GM19324 (cell line): ENCODE measurements around the gene CCDC27.
"Not testable (repeated sequence)": the region's sequence is repeated elsewhere in the genome, so short reads cannot be mapped to it uniquely, and the experiment has no call there.

ENCODE experiments used
- ATAC-seq: cut with Tn5 transposase; IDR thresholded peaks from one replicate; pipeline ENCODE4 v1.9.1; 2021; ENCODE audit warnings: mild to moderate bottlenecking, moderate library complexity; ENCODE audit not compliant: unreplicated experiment, low FRiP score

CCDC27 gene

DNA sequence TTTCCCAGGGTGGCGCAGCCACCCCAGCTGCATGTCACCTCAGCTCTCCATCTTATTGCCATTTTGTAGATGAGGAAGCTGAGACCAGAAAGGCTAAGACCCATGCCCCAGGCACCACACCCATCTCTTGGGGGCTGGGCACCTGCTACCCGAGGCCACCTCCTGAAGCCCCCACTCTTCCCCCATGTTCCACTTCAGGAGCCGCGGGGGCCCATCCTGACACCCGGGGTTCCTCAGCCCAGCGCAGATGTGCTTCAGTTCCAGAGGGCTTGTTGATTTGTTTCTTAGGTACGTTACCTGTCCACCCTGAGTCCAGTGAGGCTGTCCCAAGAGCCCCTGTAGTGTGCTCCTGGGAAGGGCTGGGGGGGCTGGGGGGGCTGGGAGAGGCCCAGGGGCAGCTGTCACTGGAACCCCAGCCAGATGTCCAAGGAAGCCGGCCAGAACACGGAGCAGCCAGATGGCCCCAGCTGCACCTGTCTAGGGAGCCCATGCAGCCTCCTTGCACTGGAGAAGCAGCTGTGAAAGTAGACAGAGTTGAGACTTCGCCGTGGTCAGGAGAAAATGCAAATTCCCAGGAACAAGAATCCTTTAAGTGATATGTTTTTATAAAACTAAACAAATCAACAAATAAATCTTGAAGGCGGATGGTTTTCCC, 17.1 kb upstream of the CCDC27 start:
- ATAC-seq: no peak

DNA sequence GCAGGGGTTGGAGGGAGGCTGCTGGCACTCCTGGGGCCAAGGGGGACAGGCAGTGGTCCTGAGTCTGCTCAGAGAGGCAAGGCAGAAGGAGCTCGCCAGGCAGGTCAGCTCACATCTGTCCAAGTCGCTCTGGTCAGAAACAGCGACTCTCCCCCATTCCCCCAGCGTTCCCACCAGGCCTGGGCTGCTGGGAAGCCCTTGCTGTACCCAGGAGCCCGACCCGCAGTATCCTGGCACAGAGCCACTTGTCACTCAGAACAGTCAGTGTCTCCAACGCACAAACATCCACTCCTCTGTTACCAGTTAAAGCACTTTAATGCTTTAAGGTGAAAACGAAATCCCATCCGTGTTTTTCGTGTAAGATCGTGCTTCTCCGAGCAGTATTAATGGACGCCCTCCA, 16.6 kb upstream of the CCDC27 start:
- ATAC-seq: no peak

GRCh38 chr1:3736131-3736561, 16.1 kb upstream of the CCDC27 start:
- no peak for ATAC-seq

GRCh38 chr1:3736708-3737107, 15.5 kb upstream of the CCDC27 start:
- ATAC-seq: no peak

DNA sequence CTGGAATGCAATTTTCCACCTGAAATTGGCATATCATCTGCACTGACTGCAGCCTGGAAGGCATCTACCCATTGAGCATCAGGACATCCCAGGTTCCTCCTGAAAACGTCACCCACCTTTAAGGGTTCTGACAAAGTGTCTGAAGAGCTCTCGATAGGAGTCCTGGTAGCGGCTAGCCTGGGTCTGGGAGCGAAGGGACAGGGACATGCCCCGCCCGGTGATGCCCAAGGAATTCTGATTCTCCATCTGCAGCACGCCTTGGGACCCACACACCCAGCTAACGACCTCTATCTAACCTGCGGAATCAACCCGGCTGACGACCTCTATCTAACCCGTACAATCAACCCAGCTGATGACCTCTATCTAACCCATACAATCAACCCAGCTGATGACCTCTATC, 13.3 kb upstream of the CCDC27 start:
- no peak for ATAC-seq

GRCh38 chr1:3740042-3740441, 12.2 kb upstream of the CCDC27 start:
- no peak for ATAC-seq

DNA sequence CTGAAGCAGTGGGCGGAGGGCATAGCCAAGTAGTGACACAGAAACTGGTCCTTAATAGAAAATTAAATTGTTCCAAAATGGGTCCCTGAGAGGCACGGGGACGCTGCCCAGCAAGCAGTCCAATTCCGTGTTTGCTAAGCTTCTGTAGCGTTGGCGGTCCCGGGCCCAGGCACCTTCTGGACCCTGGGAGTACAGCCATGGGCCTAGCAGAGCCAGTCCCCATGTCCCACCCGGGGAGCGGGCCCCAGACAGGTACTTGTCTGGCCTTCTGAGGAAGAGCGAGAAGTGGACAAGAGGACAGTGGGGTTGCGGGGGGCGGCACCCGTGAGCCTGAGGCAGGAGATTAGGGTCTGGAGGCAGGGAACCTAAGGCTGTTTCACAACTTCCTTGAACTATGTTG, 11.5 kb upstream of the CCDC27 start:
- no peak for ATAC-seq

GRCh38 chr1:3741566-3742438, 10.4 kb upstream of the CCDC27 start:
- ATAC-seq: no peak

DNA sequence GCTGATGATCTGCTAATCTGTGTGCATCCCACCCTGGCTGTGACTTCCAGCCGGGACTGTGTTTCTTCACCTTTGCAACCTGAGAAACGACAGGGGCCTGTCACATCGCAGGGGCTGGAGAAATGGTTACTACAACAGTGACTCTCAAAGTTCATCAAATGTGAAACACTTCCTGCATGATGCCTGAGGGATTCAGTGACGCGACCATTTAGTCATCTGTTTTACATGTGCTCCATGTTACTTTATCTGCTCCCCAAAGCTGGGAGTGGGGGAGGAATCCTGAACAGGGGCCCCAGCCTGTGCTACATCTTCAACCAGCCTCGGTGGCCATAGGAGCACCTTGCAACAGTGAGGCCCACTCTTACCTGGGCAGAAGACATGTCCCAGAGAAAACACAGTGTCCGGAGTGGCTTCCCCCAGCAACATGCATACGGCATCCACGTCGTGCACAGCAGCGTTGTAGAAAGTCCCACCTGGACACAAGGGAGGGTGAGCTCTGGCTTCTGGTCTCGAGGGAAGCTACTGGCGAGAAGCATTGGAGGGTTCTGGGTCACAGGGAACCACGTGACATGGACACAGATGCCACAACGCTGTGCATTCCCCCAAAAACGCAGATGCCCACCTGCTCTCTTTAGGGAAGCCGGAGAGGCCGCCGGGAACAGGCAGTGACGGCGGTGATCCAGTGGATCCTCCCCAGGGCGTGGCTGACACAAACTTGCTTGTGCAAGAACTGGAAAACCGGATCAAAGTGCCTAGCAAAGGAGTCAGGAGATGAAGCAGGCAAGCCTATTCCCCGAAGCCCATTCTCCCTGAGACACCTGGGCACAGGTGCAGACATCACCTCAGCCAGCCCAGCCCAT, 9.6 kb upstream of the CCDC27 start:
- no peak for ATAC-seq

- no peak for ATAC-seq
These were observed 8.8 kb upstream of the CCDC27 start for GRCh38 chr1:3743421-3743820.

DNA sequence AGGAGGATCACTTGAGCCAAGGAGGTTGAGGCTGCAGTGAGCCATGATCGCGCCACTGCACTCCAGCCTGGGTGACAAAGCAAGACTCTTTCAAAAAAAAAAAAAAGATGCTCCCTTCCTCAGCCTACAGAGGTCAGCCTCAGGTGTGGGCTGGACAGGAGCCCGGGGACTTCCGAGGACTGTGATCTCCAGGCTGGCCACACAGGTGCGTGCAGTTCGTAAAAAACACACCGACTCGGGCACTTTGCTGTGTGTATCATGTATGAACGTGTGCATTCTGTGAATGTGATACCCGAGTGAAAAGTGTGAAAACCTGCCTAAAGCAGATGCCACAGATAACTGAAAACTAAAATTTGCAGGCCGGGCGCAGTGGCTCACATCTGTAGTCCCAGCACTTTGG, 8.4 kb upstream of the CCDC27 start:
- no peak for ATAC-seq

DNA sequence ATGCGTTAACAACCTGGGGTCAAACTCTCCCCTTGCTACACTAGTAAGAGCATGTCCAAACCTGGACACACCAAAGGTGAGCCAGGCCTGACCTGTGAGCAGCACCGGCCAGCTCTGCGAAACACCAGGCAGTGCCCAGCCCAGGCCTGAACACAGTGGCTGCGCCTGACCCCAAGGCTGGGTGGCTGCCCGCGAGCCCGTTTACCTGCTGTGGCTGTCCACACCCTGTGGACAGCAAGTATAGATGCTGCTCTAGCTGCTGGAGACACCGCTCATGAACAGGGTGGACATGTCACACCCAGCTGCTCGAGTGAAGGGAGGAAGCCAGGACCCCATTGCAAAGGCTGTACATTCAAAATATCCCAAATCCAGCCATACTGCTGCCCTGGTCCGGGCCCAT, 7.6 kb upstream of the CCDC27 start:
- ATAC-seq: no peak

- ATAC-seq: no peak
These were observed 7.2 kb upstream of the CCDC27 start for GRCh38 chr1:3745071-3745470.

- ATAC-seq: no peak
These were observed 6.5 kb upstream of the CCDC27 start for GRCh38 chr1:3745590-3746381.

DNA sequence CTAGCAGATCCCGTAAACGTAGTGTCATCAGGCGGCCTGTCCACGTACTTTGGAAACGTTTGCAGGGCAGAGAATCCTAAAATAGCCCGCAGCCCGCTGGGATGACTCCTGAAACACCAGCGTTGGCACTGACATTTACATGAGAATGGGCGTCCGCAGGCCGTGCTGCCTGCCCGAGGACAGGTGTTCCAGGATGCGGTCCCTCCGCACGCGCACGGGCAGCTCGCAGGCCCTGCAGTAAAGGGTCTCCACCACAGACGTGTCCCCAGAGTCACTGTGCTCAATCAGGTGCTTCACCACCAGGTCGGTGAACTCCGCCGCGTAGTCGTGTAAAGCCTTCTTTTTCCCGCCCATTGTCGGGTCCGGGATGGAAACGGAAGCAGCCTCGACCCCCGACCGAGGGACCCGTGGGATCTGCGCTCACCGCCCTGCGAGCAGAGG, 5.8 kb upstream of the CCDC27 start:
- ATAC-seq: no peak

DNA sequence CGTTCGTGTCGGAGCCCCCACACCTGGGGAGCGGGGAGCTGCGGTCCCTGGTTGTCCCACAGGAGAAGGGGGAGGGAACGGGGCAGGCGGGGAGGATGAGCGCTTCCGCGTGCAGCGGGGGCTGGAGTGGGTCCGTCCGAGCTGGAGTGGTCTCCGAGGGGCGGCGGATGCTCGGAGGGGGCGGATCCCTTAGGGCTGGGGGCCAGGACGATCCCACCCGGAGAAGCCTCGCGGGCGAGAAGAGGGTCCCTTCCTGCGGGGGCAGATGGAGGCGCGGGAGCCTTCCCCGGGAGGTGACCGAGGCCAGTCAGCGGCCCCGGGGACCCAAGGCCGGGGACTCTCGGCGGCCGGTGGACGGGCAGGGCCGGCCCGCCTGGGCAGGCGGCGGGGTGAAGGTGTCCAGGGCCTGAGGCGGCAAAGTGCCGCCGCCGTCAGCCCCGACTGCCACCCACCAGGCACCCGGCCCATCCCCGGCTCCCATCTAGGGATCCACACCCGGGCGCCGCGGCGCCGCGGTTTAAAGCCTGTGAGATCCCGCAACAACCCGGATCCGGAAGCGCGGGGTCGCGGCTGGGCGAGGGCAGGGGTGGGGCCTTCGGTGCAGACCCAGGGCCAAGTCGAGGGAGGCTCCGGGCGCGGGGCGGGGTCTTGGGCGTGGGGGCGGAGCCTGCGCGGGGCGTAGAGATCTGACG, 5.3 kb upstream of the CCDC27 start:
- peak; percentile 83 for ATAC-seq

- no peak for ATAC-seq
These were observed 4.8 kb upstream of the CCDC27 start for GRCh38 chr1:3747522-3747848.

- no peak for ATAC-seq
These were observed 4.3 kb upstream of the CCDC27 start for GRCh38 chr1:3747903-3748302.

- ATAC-seq: not testable (repeated sequence)
These were observed 3.8 kb upstream of the CCDC27 start for GRCh38 chr1:3748316-3748900.
